H1 (cell line): ENCODE measurements around the gene NAA25. TPM values are rescaled to one million over a fixed set of nuclear protein-coding genes. Genes with fewer than 3 reads are reported as not detected.

Experiments
- CTCF ChIA-PET: fragments of 300-600 bp; sonication (Branson Sonifier 250); formaldehyde crosslinking; loops from one replicate; lab custom pipeline; 2021; ENCODE audit not compliant: partially characterized antibody; lab: Charles Lee
- POLR2A ChIA-PET: fragments of 300-600 bp; sonication (Branson Sonifier 250); formaldehyde crosslinking; loops from one replicate; lab custom pipeline; 2021; ENCODE audit warnings: inconsistent platforms; ENCODE audit not compliant: partially characterized antibody; lab: Charles Lee
- DNase-seq, 2 experiments: peaks; one replicate each; pipeline versions ENCODE4 v3.0.0 to v3.0.0-alpha.2; 2010 to 2022; ENCODE audit warnings: low spot score in 2 of 2, low read depth in 1 of 2, mixed read lengths in 1 of 2
- FAIRE-seq: peaks from 2 replicates; lab custom pipeline; 2011; peaks lifted over from hg19 to GRCh38; lab: Jason Lieb, UNC
- H2AFZ ChIP-seq: 2 replicates; pipeline ENCODE4 v1.8.1; 2012; ENCODE audit warnings: low read length, inconsistent platforms
- H2AK5ac ChIP-seq: 2 replicates; pipeline ENCODE4 v1.6.1; 2013; ENCODE audit warnings: low read depth, low read length
- H2BK120ac ChIP-seq: replicated peaks from 2 replicates; pipeline ENCODE3; 2013; ENCODE audit warnings: low read depth, low read length, inconsistent platforms
- H2BK12ac ChIP-seq: 2 replicates; pipeline ENCODE4 v1.6.1; 2013; ENCODE audit warnings: low read depth, low read length
- H2BK15ac ChIP-seq: 2 replicates; pipeline ENCODE4 v1.6.1; 2013; ENCODE audit warnings: low read length
- H2BK20ac ChIP-seq: 2 replicates; pipeline ENCODE4 v1.6.1; 2013; ENCODE audit warnings: low read length
- H2BK5ac ChIP-seq: 2 replicates; pipeline ENCODE4 v1.6.1; 2013; ENCODE audit warnings: low read depth, low read length
- H3K14ac ChIP-seq: 2 replicates; pipeline ENCODE4 v1.6.1; 2013; ENCODE audit warnings: inconsistent platforms; ENCODE audit not compliant: insufficient read length
- H3K18ac ChIP-seq: 2 replicates; pipeline ENCODE4 v1.6.1; 2013; ENCODE audit warnings: low read length; ENCODE audit errors: extremely low read depth
- H3K23ac ChIP-seq: 2 replicates; pipeline ENCODE4 v1.6.1; 2013; ENCODE audit warnings: inconsistent platforms; ENCODE audit not compliant: insufficient read length
- H3K23me2 ChIP-seq: 2 replicates; pipeline ENCODE4 v1.6.1; 2013; ENCODE audit warnings: low read depth, low read length
- H3K27ac ChIP-seq: 2 replicates; pipeline ENCODE4 v1.6.1; 2011; ENCODE audit warnings: low read depth, low read length, inconsistent platforms
- H3K27me3 ChIP-seq, 4 experiments: replicated peaks in 1 of 4; 1 replicate in 1 of 4; 2 replicates in 3 of 4; pipeline versions ENCODE4 v1.6.1 to v1.8.1; 2011 to 2013; ENCODE audit warnings: low read length in 3 of 4, mild to moderate bottlenecking in 3 of 4, inconsistent platforms in 2 of 4, mixed read lengths in 2 of 4, moderate library complexity in 1 of 4; ENCODE audit not compliant: control insufficient read depth in 3 of 4, insufficient read depth in 3 of 4; ENCODE audit errors: extremely low read depth in 1 of 4
- H3K36me3 ChIP-seq, 4 experiments: 2 replicates each; pipeline versions ENCODE4 v1.6.1 to v1.8.1; 2011 to 2013; ENCODE audit warnings: mild to moderate bottlenecking in 4 of 4, low read length in 3 of 4, moderate library complexity in 2 of 4, control low read depth in 1 of 4, inconsistent platforms in 1 of 4; ENCODE audit not compliant: insufficient read depth in 4 of 4, control insufficient read depth in 2 of 4
- H3K4ac ChIP-seq: replicated peaks from 2 replicates; pipeline ENCODE3; 2013; ENCODE audit warnings: low read length, low read depth, mixed read lengths, inconsistent platforms; ENCODE audit not compliant: insufficient read length
- H3K4me1 ChIP-seq, 4 experiments: replicated peaks in 1 of 4; 1 replicate in 1 of 4; 2 replicates in 3 of 4; pipeline versions ENCODE4 v1.6.1 to v1.8.1; 2011 to 2013; ENCODE audit warnings: low read length in 3 of 4, inconsistent platforms in 2 of 4, mixed read lengths in 1 of 4; ENCODE audit not compliant: insufficient read depth in 4 of 4, control insufficient read depth in 3 of 4
- H3K4me2 ChIP-seq, 2 experiments: 2 replicates each; pipeline versions ENCODE4 v1.6.1 to v1.8.1; 2011 to 2013; ENCODE audit warnings: low read depth in 2 of 2, low read length in 2 of 2, control low read depth in 1 of 2, inconsistent platforms in 1 of 2, mild to moderate bottlenecking in 1 of 2; ENCODE audit not compliant: insufficient read depth in 1 of 2
- H3K4me3 ChIP-seq, 4 experiments: fragments of 200-600, 300-600 bp in 1 of 4; sonication (generic), shearing (Covaris generic), sonication (Bioruptor Twin) in 1 of 4; 2 replicates each; pipeline versions ENCODE4 v1.5.1 to v1.8.1; 2011 to 2016; ENCODE audit warnings: low read length in 4 of 4, low read depth in 3 of 4, control low read depth in 2 of 4, inconsistent platforms in 2 of 4, mild to moderate bottlenecking in 2 of 4, mixed read lengths in 1 of 4, moderate library complexity in 1 of 4; ENCODE audit not compliant: insufficient read depth in 2 of 4; ENCODE audit errors: extremely low read depth in 1 of 4
- H3K56ac ChIP-seq: replicated peaks from 2 replicates; pipeline ENCODE3; 2013; ENCODE audit warnings: low read depth, mild to moderate bottlenecking, mixed read lengths, low read length, inconsistent platforms; ENCODE audit not compliant: insufficient read length
- H3K79me1 ChIP-seq: 2 replicates; pipeline ENCODE4 v1.6.1; 2013; ENCODE audit warnings: low read depth, low read length, control low read depth
- H3K79me2 ChIP-seq, 2 experiments: 2 replicates each; pipeline versions ENCODE4 v1.6.1 to v1.8.1; 2012 to 2013; ENCODE audit warnings: low read length in 2 of 2, mild to moderate bottlenecking in 2 of 2, inconsistent platforms in 1 of 2; ENCODE audit not compliant: insufficient read depth in 2 of 2, control insufficient read depth in 1 of 2
- H3K9ac ChIP-seq, 4 experiments: replicated peaks in 1 of 4; 1 replicate in 1 of 4; 2 replicates in 3 of 4; pipeline versions ENCODE4 v1.6.1 to v1.8.1; 2011 to 2013; ENCODE audit warnings: low read depth in 3 of 4, low read length in 3 of 4, control low read depth in 2 of 4, mild to moderate bottlenecking in 2 of 4, moderate library complexity in 2 of 4, inconsistent platforms in 1 of 4; ENCODE audit errors: extremely low read depth in 1 of 4
- H3K9me3 ChIP-seq, 2 experiments: 2 replicates each; pipeline versions ENCODE4 v1.6.1 to v1.8.1; 2012 to 2013; ENCODE audit warnings: mild to moderate bottlenecking in 2 of 2, moderate library complexity in 2 of 2, control low read depth in 1 of 2, inconsistent platforms in 1 of 2, low read depth in 1 of 2, low read length in 1 of 2, mixed read lengths in 1 of 2; ENCODE audit not compliant: insufficient read depth in 2 of 2
- H4K20me1 ChIP-seq, 2 experiments: replicated peaks in 1 of 2; 2 replicates each; pipeline versions ENCODE3 to v1.8.1; 2011 to 2013; ENCODE audit warnings: inconsistent platforms in 2 of 2, low read length in 2 of 2, mild to moderate bottlenecking in 1 of 2; ENCODE audit not compliant: insufficient read depth in 2 of 2, control insufficient read depth in 1 of 2
- H4K5ac ChIP-seq: 2 replicates; pipeline ENCODE4 v1.6.1; 2013; ENCODE audit warnings: low read length, low read depth, mixed read lengths, inconsistent platforms; ENCODE audit not compliant: insufficient read length
- H4K8ac ChIP-seq: 2 replicates; pipeline ENCODE4 v1.8.0; 2013; ENCODE audit warnings: mild to moderate bottlenecking, moderate library complexity, low read length, inconsistent platforms; ENCODE audit not compliant: insufficient read depth; ENCODE audit errors: extremely low read depth
- H4K91ac ChIP-seq: replicated peaks from 2 replicates; pipeline ENCODE3; 2013; ENCODE audit warnings: low read length, mixed read lengths, inconsistent platforms; ENCODE audit not compliant: insufficient read length
- CEBPB ChIP-seq: IDR thresholded peaks from 2 replicates; pipeline ENCODE4 v1.6.1; 2012; ENCODE audit warnings: low read depth, low read length
- KDM4A ChIP-seq: IDR thresholded peaks from one replicate; pipeline ENCODE4 v1.7.1; 2012; ENCODE audit warnings: low read depth, mild to moderate bottlenecking, moderate library complexity, low read length, inconsistent platforms; ENCODE audit not compliant: severe bottlenecking
- SP2 ChIP-seq: IDR thresholded peaks from 2 replicates; pipeline ENCODE4 v1.6.1; 2012; ENCODE audit warnings: mild to moderate bottlenecking, low read length, inconsistent platforms
- WGBS, 2 experiments: shearing (Covaris generic) in 1 of 2; methylation state at CpG; one replicate each; pipeline versions ENCODE4 v1.1.6 to v1.1.7; 2013 to 2015; ENCODE audit warnings: low lambda C conversion rate in 2 of 2, mixed read lengths in 2 of 2, inconsistent platforms in 1 of 2, low coverage in 1 of 2, missing lambda C conversion rate in 1 of 2; ENCODE audit not compliant: insufficient replicate concordance in 2 of 2, insufficient coverage in 1 of 2, insufficient read length in 1 of 2; ENCODE audit errors: extremely low coverage in 1 of 2, missing lambda C conversion rate in 1 of 2; 5-methylcytosine and 5-hydroxymethylcytosine counted together
- polyA plus RNA-seq, 7 experiments: library from polyadenylated mRNA; depleted of rRNA in 3 of 7; stranded (reverse) in 5 of 7; unstranded in 2 of 7; fragments of >200 nt in 5 of 7; fragments of 200-250 nt in 2 of 7; gene quantifications; 1 replicate in 5 of 7; 2 replicates in 1 of 7; 4 replicates in 1 of 7; pipeline versions ENCODE4 v1.2.1 to v1.2.3, GENCODE V29; 2011 to 2013; ENCODE audit warnings: missing spikeins in 2 of 7, mixed read lengths in 2 of 7
- total RNA-seq: library from RNA; stranded (reverse); fragmentation: NEBNext Ultra II Directional; extraction: Animal tissue kit (Norgen Biotek cat#: 25700); gene quantifications from 2 replicates; pipeline ENCODE4 v1.2.1, GENCODE V29; 2021

Gene NAA25
- total and polyA plus RNA-seq, 2 of the 8 experiments (the other 6 are each of a cell fraction or from before 2014, with no cell fraction given) = 10.8 to 60.3 TPM

GRCh38 chr12:112146123-112146522 lies 37.5 kb upstream of the NAA25 start:
- DNase-seq = no peak
- ChIA-PET CTCF (no interaction called here), POLR2A (no interaction called here)
- FAIRE-seq = no peak
- TF ChIP-seq CEBPB (no peak), SP2 (no peak), KDM4A (no peak)
- Histone ChIP-seq H4K20me1 (peaks cover 0 to 3% of the 10 kb centered on the region in 2 experiments), H3K4ac (no peak overlapping the region), H3K79me2 (no peaks in the 10 kb centered on the region), H3K79me1 (no peaks in the 10 kb centered on the region), H3K4me3 (no peak overlapping the region), H4K8ac (no peak overlapping the region), H4K5ac (no peak overlapping the region), H2BK20ac (no peak overlapping the region), H3K23me2 (no peaks in the 10 kb centered on the region), H3K18ac (no peak overlapping the region), H3K27ac (no peak overlapping the region), H3K4me2 (no peak overlapping the region), H2BK120ac (no peak overlapping the region), H2BK12ac (no peak overlapping the region), H2AFZ (no peak overlapping the region), H3K36me3 (peaks cover 9 to 61% (median 45%) of the 10 kb centered on the region in 4 experiments; a peak in 7 of 8 replicates), H2BK5ac (no peak overlapping the region), H4K91ac (no peak overlapping the region), H3K27me3 (no peaks in the 10 kb centered on the region), H3K23ac (no peak overlapping the region), H3K4me1 (no peaks in the 10 kb centered on the region), H3K14ac (no peak overlapping the region), H2AK5ac (no peak overlapping the region), H3K9ac (no peak overlapping the region), H2BK15ac (no peak overlapping the region), H3K56ac (no peak overlapping the region), H3K9me3 (no peaks in the 10 kb centered on the region)
- 84% methylated on average over 1 of the region's 1 CpG; no CpG with 5 or more reads in 1 of the 2 experiments for WGBS, 2 experiments
